Mucosa of descending colon (tissue), 3 donors: Measurements from ENCODE around the gene VARS1. TPM values are rescaled to one million over a fixed set of nuclear protein-coding genes. Genes with fewer than 3 reads are reported as not detected.
A peak's percentile ranks its signal among the peaks of the same experiment; 100 is the strongest.
"Not testable (repeated sequence)": the region's sequence is repeated elsewhere in the genome, so short reads cannot be mapped to it uniquely, and the experiment has no call there.

Source experiments
- ATAC-seq: fragments of 200-7000 bp; cut with Tn5 transposase; one replicate; pipeline ENCODE4 v1.9.1; 2020; ENCODE audit warnings: mild to moderate bottlenecking, moderate library complexity
- DNase-seq, 3 donors: peaks; one replicate each; pipeline ENCODE4 v3.0.0-alpha.2; 2020
- H3K36me3 ChIP-seq: fragments of 200-600 bp; one replicate; pipeline ENCODE4 v1.8.0; 2021; ENCODE audit warnings: low read depth, mild to moderate bottlenecking
- H3K4me1 ChIP-seq: fragments of 200-600 bp; one replicate; pipeline ENCODE4 v1.8.0; 2021; ENCODE audit warnings: low read depth, mild to moderate bottlenecking
- H3K4me3 ChIP-seq: fragments of 200-600 bp; one replicate; pipeline ENCODE4 v1.8.0; 2021; ENCODE audit warnings: mild to moderate bottlenecking
- H3K9me3 ChIP-seq: fragments of 200-600 bp; one replicate; pipeline ENCODE4 v1.8.0; 2021; ENCODE audit warnings: mild to moderate bottlenecking
- CTCF ChIP-seq: fragments of 200-600 bp; IDR thresholded peaks from one replicate; pipeline ENCODE4 v1.8.0; 2022; ENCODE audit warnings: antibody characterized with exemption, mild to moderate bottlenecking
- intact Hi-C, 2 donors: fragments of 100-400 bp; cut with DNase I in 1 of 2; cut with micrococcal nuclease in 1 of 2; formaldehyde crosslinking; loops; one replicate each; pipeline versions ENCODE4 v1.11.0 to v1.11.1; 2022; cut with DNase I, micrococcal nuclease
- total RNA-seq, 3 donors: library from RNA; stranded (reverse); fragmentation: NEBNext Ultra II Directional in 2 of 3; extraction: Animal tissue kit (Norgen Biotek cat#: 25700) in 2 of 3; gene quantifications; one replicate each; pipeline versions ENCODE4 v1.2.1 to v1.2.4, GENCODE V29; 2021 to 2023
- donor health status: DM: no; HTN: no; CAD: no; lungs with moderate emphysema.
- donor health status: DM: no; HTN: no; CAD: no.
- donor health status: DM: no; HTN: yes; CAD: no.

Gene VARS1
- total RNA-seq, 3 donors from 2014 or later = 41.7 to 65.8 (median 45.0) TPM

- H3K4me1 ChIP-seq = peaks cover 8% of the 10 kb centered on the region
- H3K4me3 ChIP-seq = peak overlapping the region; percentile 23
- ATAC-seq (peak; percentile 6), DNase-seq (peak in 1 of 3 donors; percentile 14)
- TF ChIP-seq CTCF = no peak
- intact Hi-C loops = no loop called here
- no peaks in the 10 kb centered on the region for H3K36me3 ChIP-seq
- H3K9me3 ChIP-seq = no peaks in the 10 kb centered on the region
These were observed 10.5 kb upstream of the VARS1 start for GRCh38 chr6:31805939-31806469.

GRCh38 chr6:31801031-31801927 lies 5.7 kb upstream of the VARS1 start:
- H3K4me1 ChIP-seq, intact Hi-C loops, ATAC-seq, H3K4me3 ChIP-seq, DNase-seq, H3K36me3 ChIP-seq, H3K9me3 ChIP-seq: not testable (repeated sequence)

GRCh38 chr6:31799781-31800180 lies 4.2 kb upstream of the VARS1 start:
- Histone ChIP-seq H3K9me3 (no peaks in the 10 kb centered on the region), H3K4me3 (no peak overlapping the region), H3K36me3 (no peaks in the 10 kb centered on the region), H3K4me1 (peaks cover 8% of the 10 kb centered on the region)
- no peak for TF ChIP-seq CTCF
- intact Hi-C loops = no loop called here
- no peak for ATAC-seq
- no peak for DNase-seq

- Histone ChIP-seq H3K4me3 (no peak overlapping the region), H3K4me1 (peaks cover 15% of the 10 kb centered on the region), H3K9me3 (no peaks in the 10 kb centered on the region), H3K36me3 (no peaks in the 10 kb centered on the region)
- intact Hi-C loops = no loop called here
- ATAC-seq (no peak), DNase-seq (no peak)
- TF ChIP-seq CTCF = no peak
These were observed 2.0 kb upstream of the VARS1 start for GRCh38 chr6:31797588-31797987.

GRCh38 chr6:31796993-31797385 lies 1.4 kb upstream of the VARS1 start:
- intact Hi-C loops = no loop called here
- DNase-seq = no peak
- TF ChIP-seq CTCF = no peak
- Histone ChIP-seq H3K4me1 (peaks cover 15% of the 10 kb centered on the region), H3K4me3 (no peak overlapping the region), H3K9me3 (no peaks in the 10 kb centered on the region), H3K36me3 (peaks cover 4% of the 10 kb centered on the region)
- no peak for ATAC-seq

- Histone ChIP-seq H3K36me3 (peaks cover 5% of the 10 kb centered on the region), H3K4me3 (peak overlapping the region; percentile 75), H3K9me3 (no peaks in the 10 kb centered on the region), H3K4me1 (peaks cover 15% of the 10 kb centered on the region)
- TF ChIP-seq CTCF = no peak
- ATAC-seq (peak; percentile 31), DNase-seq (no peak)
- intact Hi-C loops = no loop called here
These were observed 511 bp downstream of the VARS1 start for GRCh38 chr6:31794866-31795615.
